ENCODE data around the gene HS3ST3B1.

Gene HS3ST3B1

DNA sequence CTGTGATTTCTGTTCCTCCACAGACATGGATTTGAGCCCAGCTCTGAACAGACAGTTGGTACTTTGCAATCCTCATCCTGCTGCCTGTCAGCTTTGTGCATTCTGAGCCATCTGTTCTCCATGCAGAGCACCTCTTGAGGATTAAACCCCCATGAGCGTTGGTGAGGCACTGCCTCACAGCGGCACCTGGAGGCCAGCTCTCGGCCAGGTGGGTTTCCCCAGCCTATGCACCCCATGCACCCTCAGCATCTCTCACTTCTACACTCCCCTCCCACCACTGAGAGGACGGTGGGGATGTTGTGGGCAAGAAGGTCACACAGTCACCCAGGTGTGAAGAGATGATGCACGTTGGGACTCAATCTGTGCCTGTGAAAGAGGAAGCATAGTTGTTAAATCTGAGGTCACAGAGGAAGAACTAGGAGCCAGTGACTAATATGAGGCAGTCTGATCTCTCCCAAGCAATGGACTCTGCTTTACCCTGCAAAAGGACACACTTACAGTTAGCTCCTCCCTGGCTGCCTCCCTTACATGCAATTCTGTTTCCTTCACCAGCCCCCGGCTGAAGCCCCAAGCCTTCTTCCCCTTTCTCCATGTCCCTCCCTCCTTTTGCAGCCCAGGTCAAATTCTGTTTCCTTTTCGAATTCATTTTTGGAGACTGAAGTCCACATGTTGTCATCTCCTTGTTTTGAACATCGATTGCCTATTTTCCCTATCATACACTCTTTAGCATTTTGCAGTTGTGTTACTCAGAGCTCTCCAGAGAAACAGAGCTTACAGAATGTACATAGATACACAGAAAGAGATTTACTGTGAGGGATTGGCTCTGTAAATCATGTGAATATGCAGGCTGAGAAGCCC lies 58.5 kb downstream of the HS3ST3B1 start:
- peak; percentile 52 for DNase-seq

DNA sequence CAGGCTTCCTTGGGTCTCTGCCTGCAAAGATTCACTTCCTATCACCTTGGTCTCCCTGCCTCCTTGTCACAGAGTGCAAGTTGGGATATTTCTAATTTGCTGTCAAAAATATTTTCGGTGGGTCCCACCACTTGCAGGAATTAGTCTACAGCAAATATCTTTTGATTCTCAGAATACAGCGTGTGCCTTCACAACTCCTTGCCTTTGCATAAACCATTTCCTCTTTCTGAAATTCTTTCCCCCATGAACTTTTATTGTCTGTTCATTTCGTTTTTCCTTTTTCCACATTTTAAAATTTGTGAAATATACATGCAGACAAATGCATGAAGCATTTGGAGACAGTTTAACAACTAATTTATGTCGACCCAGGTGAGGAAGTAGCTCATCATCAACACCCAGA lies 60.0 kb downstream of the HS3ST3B1 start:
- DNase-seq: no peak

DNA sequence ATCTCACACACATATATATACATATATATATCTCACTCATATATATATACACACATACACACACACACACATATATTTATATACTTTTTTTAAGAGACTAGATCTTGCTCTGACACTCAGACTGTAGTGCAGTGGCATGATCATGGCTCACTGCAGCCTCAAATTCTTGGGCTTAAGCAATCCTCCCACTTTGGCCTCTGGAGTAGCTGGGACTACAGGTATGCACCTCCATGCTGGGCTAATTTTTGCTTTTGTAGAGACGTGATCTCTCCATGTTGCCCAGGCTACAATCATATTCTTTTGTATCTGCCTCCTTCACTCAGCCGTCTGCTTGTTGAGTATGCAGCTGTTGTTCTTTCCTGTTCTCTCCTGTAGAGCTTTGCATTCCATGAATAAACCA lies 60.6 kb downstream of the HS3ST3B1 start:
- DNase-seq: no peak

DNA sequence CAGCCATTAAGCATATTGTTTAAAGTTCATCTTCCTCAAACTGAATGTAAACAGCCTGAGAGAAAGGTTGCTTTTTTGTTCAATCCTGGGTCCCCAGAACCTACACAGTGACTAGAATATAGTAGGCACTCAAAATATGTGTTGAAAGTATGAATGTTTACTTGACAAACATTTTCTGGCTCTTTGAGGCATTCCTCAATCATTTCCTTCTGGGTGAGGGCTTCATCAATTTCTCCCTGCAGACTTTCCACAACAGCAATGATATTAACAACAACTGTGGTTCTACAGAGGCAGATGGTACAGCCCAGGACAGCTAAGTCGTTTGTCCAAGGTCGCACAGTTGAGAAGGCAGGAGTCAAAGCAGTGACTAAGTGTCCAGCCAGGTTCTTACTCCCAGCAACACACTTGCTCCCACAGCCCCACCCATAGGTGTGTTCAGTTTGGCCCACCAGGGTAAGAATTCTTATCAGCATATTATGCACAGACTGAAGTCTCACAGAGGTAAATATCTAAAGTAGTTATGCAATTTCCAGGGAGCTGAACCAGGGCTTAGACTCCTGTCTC lies 61.1 kb downstream of the HS3ST3B1 start:
- DNase-seq: no peak

DNA sequence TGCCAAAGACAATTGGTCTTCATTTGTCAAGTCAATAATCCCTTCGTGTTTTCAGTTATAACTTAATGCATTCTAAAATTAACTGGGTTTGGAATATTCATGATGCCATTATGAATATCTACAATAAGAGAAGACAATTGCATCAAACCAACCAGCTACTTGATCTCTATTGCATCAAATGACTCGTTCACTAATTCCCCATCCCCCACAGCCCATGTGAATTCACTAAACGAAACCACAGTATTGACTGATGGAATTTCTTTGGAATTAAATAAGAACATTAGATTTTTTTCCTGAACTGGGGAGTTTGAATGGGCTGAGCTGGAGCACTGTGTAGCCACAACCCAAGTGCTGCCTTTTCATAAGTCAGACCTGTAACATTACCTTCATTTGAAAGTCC lies 65.3 kb downstream of the HS3ST3B1 start:
- no peak for DNase-seq

DNA sequence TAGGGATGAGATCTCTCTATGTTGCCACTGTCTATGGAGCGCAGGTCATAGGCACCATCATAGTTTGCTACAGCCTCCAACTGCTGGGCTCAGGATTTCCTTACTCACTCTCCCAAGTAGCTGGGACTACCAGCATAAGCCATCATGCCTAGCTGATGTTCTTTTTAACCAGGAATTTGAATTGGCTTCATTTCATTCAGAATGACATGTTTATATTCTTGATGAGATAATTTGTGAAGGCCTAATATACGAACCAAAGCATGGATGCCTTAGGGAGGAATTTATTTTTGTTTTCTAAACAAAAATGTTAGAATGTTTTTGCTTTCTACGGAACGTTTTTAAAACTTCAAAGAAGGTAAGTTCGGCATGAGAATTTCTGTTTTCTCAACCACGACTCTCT lies 71.6 kb downstream of the HS3ST3B1 start:
- DNase-seq: no peak

DNA sequence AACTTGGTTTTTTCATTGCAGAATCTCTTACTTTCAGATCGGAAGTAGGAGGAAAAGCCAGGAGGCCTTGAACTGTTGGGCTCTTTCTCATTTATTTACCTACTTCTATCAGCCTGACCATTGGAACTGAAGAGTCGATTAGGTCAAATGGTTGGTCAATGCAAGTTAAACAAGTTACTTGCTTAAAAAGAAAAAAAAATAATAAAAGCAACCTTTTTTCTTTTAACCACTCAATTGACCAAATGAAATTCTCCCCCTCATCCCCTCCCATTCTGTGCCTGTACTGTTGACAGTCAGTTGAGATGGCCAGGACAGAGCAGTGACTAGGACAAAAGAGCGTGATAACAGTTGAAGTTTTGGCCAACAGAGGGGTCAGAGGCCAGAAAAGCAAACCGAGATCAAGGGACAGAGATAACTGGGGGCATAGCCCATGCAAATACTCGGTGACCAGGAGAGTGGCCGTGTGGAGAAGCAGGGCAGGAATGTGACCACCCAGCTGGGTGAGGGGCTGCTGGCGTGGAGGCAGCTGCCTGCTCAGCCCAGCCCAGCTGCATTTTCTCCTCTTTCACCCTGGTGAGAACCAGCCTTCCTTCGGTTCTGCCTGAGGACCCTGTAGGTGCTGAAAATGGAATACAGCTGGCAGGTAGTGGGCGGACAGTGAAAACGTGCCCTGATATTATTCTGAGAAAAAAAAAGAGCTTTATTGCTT lies 72.2 kb downstream of the HS3ST3B1 start:
- no peak for DNase-seq

DNA sequence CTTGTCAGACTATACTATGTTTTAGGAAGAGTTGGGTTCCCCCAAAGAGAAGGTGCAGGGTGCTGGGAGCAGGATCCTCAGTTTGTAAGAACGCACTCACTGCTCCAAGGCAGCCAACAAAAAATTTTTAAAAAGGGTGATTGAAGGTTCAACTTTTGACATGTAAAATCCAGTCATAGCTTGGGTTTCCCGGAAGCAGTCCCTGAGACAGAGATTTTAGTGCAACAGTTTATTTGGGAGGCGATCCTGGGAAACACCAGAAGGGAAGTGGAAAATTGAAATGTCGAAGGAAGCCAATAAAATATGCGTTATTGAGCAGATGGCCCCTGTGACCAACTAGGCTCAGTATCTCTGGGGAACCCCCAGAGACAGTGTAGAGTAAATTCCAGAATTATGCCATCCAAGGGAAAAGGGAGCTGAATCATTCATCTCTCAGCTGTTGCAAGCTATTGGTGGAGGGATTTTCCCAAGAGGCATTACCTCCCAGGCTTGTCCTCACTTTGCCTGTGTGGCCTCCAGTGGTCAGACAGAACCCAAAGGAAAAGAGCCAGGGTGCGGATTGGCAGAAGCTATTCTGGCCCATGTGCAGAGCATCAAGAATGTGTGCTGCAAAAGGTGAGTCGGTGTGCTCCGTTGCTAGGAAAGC lies 72.9 kb downstream of the HS3ST3B1 start:
- DNase-seq: no peak

DNA sequence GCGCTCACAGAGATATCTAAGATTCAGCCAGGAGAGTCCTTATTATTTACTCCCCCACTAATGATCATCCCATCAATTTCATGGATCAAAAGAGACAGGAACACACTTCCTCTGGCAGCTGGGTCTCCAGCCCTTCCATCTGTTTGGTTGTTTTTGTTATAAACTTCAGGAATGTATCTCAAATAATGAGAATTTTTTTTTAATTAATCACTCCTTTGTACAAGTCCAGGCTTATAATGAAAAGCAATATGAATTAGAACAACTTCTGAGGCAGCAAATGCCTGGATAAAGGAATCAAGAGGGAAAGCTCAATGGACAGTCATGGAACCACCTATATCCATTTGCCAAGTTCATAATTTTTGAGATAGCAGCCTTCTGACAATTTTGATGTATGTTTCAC lies 73.4 kb downstream of the HS3ST3B1 start:
- DNase-seq: no peak

DNA sequence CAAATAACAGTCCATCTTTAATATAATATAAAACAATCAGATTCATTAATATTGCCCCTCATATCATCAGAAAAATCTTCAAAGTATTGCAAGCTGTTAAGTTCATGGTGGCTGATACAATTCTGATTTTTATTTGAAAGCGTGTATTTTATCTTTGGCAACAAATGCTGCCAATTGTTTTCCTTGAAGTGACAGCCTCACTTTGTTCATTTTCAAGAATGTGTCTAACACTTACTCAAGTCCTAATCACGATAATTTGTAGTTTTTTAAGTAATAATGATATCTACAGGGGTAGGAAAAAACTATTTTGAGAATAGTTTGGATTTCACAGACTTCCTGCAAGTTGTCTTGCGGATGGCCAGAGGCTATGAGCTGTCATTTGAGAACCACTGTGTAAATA lies 75.8 kb downstream of the HS3ST3B1 start:
- DNase-seq: no peak

DNA sequence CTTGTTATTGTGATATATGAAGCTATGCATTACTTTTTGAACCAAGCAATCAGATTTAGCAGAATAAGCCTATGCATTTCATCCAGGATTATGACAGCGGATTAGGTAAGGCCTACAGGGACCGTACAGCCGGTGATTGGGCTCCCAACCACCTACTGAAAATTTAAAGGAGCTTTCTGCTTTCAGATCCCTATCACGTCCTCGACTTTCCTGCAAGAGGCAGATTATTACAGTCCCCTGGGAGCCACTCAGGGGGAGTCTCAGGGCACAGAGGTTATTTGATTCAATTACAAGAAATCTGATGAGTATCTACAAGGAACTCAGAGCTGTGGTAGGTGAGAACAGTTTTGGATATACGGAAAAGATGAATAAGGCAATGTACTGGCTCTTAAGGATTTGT lies 80.7 kb downstream of the HS3ST3B1 start:
- no peak for DNase-seq

DNA sequence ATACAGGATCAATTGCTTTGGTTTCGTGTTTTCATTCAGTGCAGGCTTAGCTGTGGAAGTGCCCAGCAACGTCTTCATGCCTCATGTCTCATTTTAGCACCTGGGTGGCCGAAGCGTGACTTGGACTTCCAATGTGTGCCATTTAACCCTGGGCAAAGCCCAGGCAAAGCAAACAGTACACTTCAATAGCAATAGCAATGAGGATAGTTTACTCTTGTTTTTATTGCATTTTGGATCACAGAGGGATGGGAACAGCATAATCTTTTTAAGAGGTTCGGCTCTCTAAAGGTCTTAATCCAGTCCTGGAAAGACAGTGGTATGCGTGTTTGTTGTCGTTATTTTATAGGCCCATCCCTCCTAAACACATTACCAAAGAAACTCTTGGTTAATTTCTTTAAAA lies 86.2 kb downstream of the HS3ST3B1 start:
- no peak for DNase-seq

DNA sequence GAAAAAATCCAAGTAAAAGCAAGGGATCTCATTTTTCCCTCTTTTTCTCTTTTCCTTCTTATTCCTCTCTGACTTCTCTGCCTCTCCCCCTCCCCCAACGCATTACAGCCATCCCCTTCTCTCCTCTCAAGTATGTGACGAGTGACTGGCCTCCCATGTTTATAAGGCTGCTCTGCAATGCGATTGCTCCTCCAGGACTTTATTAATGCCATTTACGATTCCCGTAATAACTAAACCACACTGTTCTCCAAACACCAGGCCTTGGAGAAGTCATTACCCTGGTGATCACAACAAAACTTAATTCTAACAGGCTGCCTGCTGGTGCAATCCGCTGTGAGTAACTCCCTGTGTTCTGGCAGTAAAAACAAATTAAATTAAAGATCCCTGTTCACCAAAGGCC lies 88.8 kb downstream of the HS3ST3B1 start:
- DNase-seq: no peak

DNA sequence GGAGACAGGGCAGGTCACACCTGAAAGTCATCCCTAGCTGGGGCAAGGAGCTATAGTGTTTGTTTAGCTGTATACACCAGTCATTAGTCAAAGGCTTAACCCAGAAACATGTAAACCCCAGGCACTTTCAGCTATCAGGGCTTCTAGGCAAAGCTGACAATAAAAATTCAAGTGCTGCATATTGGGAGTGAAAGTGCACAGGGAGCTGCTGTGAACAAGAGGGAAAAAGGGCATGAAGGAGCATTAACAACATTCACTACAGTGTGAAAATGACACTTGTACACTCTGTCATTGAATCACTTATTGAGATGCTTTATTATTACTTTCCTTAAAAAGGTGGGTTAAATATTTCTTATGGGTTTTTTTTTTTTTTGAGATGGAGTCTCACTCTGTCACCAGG lies 92.8 kb downstream of the HS3ST3B1 start:
- no peak for DNase-seq

DNA sequence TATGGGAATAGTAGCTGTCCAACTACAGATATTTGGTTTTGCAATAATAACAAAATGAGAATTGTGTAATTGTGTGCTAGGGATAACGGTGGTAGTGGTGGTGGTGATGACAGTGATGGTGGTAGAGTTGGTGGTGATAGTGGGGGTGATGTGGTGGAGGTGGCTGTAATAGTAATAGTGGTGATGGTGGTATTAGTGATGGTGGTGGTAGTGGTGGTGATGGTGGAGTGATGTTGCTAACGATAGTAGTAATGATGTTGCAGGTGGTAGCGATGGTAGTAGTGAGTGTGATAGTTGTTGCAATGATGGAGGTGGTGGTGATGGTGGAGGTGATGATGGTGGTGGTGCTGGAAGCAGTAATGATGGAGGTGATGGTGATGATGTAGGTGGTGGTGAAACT lies 94.4 kb downstream of the HS3ST3B1 start:
- no peak for DNase-seq

DNA sequence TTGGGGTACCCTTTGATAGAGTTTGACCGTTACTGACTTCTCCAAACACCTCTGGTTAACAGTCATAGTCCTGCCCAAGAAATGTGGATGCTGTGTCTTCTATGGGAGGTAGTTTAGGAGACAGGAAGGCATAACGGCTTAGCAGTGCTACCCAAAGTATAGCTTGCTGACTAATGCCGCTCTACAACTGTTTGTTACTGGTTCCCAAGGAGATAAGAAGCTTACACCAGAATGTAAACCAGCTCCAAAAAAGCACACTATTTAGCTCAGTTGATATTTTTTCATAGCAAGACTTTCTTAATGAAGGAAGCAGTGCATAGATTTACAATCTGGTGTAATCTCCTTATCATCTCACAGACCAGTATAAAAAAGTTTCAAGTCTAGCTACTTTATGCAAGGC lies 95.7 kb downstream of the HS3ST3B1 start:
- DNase-seq: no peak

DNA sequence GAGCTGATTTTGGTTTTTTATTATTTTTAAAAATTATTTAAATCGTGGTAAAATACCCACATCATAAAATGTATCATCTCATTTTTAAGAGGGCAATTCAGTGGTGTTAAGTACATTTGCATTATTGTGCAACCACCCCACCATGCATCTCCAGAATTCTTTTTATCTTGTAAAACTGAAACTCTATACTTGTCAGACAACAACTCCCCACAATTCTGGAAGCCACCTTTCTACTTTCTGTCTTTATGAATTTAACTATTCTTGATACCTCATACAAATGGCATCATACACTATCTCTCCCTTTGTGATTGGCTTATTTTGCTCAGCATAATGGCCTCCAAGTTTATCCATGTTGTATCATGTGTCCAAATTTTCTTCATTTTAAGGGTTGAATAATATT lies 97.9 kb downstream of the HS3ST3B1 start:
- peak; percentile 6 for DNase-seq
